ENCODE data around the gene SHTN1.

DNA sequence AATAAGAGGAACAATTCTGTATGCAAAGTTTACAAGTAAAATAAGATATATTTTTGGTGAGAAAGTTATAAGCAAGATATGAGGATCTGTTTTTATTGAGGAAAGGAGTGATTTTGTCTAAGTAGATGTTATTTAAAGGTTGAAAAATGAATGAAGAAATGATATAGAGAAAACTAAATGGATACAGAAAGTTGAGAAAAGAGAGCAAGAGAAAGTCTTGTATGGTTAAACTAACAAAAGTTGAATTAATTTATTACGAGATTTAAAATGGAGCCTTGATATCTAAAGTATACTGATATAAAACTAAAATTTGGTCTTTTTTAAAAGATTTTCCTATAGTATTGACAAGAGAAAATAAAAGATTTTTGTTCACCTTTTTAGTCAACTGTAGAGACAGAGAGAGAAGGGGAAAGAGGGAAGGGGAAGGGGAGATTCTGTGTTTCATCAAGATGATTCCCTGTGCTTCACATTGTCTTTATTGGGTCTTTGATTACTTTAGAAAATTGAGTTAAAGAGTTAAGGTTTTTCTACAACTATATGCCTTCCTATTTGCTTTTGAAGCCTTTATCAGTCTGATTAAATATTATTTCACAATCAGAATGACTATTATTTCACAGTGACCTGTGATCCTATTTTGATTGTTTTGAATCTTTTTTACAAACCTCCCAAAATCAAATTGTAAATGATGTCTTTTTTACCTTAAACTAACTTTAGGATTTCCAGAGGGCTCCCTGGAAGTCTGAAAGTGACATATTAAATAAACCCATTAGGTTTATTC lies 10.7 kb downstream of the SHTN1 start:
- TF ChIP-seq POLR2A (IDR thresholded peaks at IDR 0.05): no peak
- TF ChIP-seq, protein P1, sequence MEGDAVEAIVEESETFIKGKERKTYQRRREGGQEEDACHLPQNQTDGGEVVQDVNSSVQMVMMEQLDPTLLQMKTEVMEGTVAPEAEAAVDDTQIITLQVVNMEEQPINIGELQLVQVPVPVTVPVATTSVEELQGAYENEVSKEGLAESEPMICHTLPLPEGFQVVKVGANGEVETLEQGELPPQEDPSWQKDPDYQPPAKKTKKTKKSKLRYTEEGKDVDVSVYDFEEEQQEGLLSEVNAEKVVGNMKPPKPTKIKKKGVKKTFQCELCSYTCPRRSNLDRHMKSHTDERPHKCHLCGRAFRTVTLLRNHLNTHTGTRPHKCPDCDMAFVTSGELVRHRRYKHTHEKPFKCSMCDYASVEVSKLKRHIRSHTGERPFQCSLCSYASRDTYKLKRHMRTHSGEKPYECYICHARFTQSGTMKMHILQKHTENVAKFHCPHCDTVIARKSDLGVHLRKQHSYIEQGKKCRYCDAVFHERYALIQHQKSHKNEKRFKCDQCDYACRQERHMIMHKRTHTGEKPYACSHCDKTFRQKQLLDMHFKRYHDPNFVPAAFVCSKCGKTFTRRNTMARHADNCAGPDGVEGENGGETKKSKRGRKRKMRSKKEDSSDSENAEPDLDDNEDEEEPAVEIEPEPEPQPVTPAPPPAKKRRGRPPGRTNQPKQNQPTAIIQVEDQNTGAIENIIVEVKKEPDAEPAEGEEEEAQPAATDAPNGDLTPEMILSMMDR (IDR thresholded peaks at IDR 0.05): no peak
